GM12878 (cell line): Measurements from ENCODE around the gene TOMM5. TPM values are rescaled to one million over a fixed set of nuclear protein-coding genes. Genes with fewer than 3 reads are reported as not detected.

Experiments used
- BHLHE40 ChIP-seq, 2 experiments: fragments of 450-650 bp in 1 of 2; IDR thresholded peaks; 2 replicates each; pipeline ENCODE4 v1.6.1; 2011 to 2017; ENCODE audit warnings: low read depth in 2 of 2, borderline replicate concordance in 1 of 2, improper control_type of control experiment in 1 of 2, low read length in 1 of 2, mild to moderate bottlenecking in 1 of 2
- IKZF1 ChIP-seq: fragments of 450-650 bp; conservative IDR thresholded peaks from 2 replicates; pipeline ENCODE4 v1.6.1; 2017; ENCODE audit warnings: antibody characterized with exemption, mild to moderate bottlenecking
- MEF2B ChIP-seq: fragments of 450-650 bp; IDR thresholded peaks from 2 replicates; pipeline ENCODE4 v1.6.1; 2018; ENCODE audit warnings: mild to moderate bottlenecking, moderate library complexity; ENCODE audit not compliant: partially characterized antibody, poor library complexity, severe bottlenecking
- NBN ChIP-seq: fragments of 450-650 bp; IDR thresholded peaks from 2 replicates; pipeline ENCODE4 v1.6.1; 2016
- NR2C1 ChIP-seq: fragments of 450-650 bp; IDR thresholded peaks from 2 replicates; pipeline ENCODE4 v1.6.1; 2017; ENCODE audit warnings: antibody characterized with exemption, mild to moderate bottlenecking, moderate library complexity
- NRF1 ChIP-seq: conservative IDR thresholded peaks from 2 replicates; pipeline ENCODE4 v1.6.1; 2011; ENCODE audit warnings: mild to moderate bottlenecking, low read depth, low read length, improper control_type of control experiment
- POLR2A ChIP-seq: IDR thresholded peaks from 2 replicates; pipeline ENCODE4 v1.6.1; 2011; ENCODE audit warnings: low read depth, mild to moderate bottlenecking, low read length
- RAD51 ChIP-seq: fragments of 450-650 bp; IDR thresholded peaks from 2 replicates; pipeline ENCODE4 v1.6.1; 2016; ENCODE audit warnings: moderate library complexity, mild to moderate bottlenecking, inconsistent platforms
- SIX5 ChIP-seq: IDR thresholded peaks from 2 replicates; pipeline ENCODE4 v1.6.1; 2011; ENCODE audit warnings: mild to moderate bottlenecking, low read depth, low read length, moderate library complexity; ENCODE audit not compliant: severe bottlenecking
- TAF1 ChIP-seq: IDR thresholded peaks from 2 replicates; pipeline ENCODE4 v1.6.1; 2011; ENCODE audit warnings: mild to moderate bottlenecking, low read depth, low read length, borderline replicate concordance
- YY1 ChIP-seq: IDR thresholded peaks from 2 replicates; pipeline ENCODE4 v1.6.1; 2011; ENCODE audit warnings: low read depth, mild to moderate bottlenecking, low read length
- polyA plus RNA-seq, 11 experiments: library from polyadenylated mRNA; depleted of rRNA in 4 of 11; unstranded in 6 of 11; stranded (reverse) in 5 of 11; fragments of >200 nt; fragmentation: Nextera tagmentation in 4 of 11; fragmentation: Illumina TruSeq in 1 of 11; extraction: Ambion mirVana in 4 of 11; extraction: Trizol in 1 of 11; gene quantifications; 1 replicate in 1 of 11; 2 replicates in 10 of 11; pipeline versions ENCODE4 v1.2.1 to v1.2.3, GENCODE V29; 2011 to 2016; ENCODE audit warnings: inconsistent platforms in 2 of 11, missing spikeins in 2 of 11, low read depth in 1 of 11
- total RNA-seq, 4 experiments: library from RNA; depleted of rRNA in 3 of 4; stranded (reverse); fragments of >200 nt in 3 of 4; fragmentation: Illumina TruSeq in 1 of 4; extraction: Trizol in 1 of 4; gene quantifications; 2 replicates each; pipeline versions ENCODE4 v1.2.1 to v1.2.3, GENCODE V29; 2013 to 2021
- TF ChIP-seq, protein P1 (sequence below): IDR thresholded peaks from 2 replicates; pipeline ENCODE4 v1.6.1; 2012; ENCODE audit warnings: low read depth, low read length, improper control_type of control experiment
- TF ChIP-seq, protein P2 (sequence below): IDR thresholded peaks from 2 replicates; pipeline ENCODE4 v1.6.1; 2012; ENCODE audit warnings: low read depth, low read length, improper control_type of control experiment
- TF ChIP-seq, protein P3 (sequence below): fragments of 150-350 bp; IDR thresholded peaks from 2 replicates; pipeline ENCODE4 v1.6.1; 2016; ENCODE audit warnings: low read depth, low read length
- TF ChIP-seq, protein P4 (sequence below), 3 experiments: IDR thresholded peaks in 2 of 3; conservative IDR thresholded peaks in 1 of 3; 2 replicates each; pipeline ENCODE4 v1.5.1; 2011; ENCODE audit warnings: low read depth in 3 of 3, low read length in 3 of 3, mild to moderate bottlenecking in 3 of 3, control low read depth in 2 of 3, moderate library complexity in 2 of 3, inconsistent platforms in 1 of 3, mixed read lengths in 1 of 3; ENCODE audit not compliant: control insufficient read depth in 2 of 3, insufficient read depth in 1 of 3; ENCODE audit errors: extremely low read depth in 1 of 3
- TF ChIP-seq, protein P5 (sequence below): fragments of 450-650 bp; formaldehyde crosslinking; IDR thresholded peaks from 2 replicates; pipeline ENCODE4 v1.4.0; 2022; ENCODE audit warnings: mild to moderate bottlenecking, moderate library complexity

The TOMM5 gene
- total and polyA plus RNA-seq, 10 of the 15 experiments (the other 5 are each of a cell fraction or from before 2014, with no cell fraction given), result 152 to 1,143 (median 351) TPM

DNA sequence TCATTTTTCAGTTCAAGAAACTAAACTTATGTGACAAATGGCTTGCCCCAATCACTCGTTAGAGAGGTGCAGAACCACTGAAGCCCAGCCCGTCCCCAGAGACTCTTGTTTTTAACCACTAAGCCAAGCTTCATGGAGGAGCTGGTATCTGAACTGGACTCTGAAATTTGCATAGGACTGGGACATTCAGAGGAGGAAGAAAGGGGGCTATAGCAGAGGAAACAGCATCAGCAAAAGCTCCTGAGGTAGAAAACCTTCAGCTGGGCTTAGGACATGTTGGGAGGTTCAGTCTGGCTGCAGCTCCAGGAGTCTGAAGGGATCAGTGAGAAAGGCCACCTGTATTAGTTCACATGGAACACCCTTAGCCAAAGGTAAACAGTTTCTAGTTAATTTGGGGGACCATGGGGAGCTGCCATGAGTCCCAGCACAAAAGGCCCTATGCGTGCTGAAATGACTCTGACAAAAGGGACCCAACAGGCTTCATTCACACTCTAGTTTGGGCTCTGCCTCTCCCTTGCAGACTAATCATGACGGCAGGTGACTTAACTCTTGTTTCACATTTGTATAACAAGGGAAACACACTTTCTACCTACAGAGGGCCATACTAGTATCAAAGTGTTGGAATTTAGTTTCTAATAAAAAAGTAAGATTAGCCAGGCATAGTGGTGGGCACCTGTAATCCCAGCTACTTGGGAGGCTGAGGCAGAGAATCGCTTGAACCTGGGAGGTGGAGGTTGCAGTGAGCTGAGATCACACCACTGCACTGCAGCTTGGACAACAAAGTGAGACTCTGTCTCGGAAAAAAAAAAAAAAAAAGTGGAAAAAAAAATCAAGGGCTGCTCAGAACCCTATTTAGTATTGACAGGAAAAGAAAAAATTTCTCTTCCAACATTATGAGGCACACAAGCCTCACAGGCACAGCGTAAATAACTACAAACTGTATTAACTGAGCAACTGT is 26.5 kb downstream of the TOMM5 start (continued):
- TF ChIP-seq NR2C1 (no peak), TAF1 (no peak; the same call in 1 of the 2 replicates), MEF2B (peak; percentile 84), POLR2A (peak; percentile 54), RAD51 (no peak), NBN (no peak), BHLHE40 (IDR thresholded peaks at IDR 0.05; ENCODE audit: borderline replicate concordance in 1 of 2, low read depth in 2 of 2, low read length in 1 of 2) (no peak; a peak in 1 of 4 replicates), SIX5 (no peak), IKZF1 (no peak), NRF1 (no peak), YY1 (no peak)
- TF ChIP-seq, protein P1, sequence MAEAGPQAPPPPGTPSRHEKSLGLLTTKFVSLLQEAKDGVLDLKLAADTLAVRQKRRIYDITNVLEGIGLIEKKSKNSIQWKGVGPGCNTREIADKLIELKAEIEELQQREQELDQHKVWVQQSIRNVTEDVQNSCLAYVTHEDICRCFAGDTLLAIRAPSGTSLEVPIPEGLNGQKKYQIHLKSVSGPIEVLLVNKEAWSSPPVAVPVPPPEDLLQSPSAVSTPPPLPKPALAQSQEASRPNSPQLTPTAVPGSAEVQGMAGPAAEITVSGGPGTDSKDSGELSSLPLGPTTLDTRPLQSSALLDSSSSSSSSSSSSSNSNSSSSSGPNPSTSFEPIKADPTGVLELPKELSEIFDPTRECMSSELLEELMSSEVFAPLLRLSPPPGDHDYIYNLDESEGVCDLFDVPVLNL, result no peak
- TF ChIP-seq, protein P2, sequence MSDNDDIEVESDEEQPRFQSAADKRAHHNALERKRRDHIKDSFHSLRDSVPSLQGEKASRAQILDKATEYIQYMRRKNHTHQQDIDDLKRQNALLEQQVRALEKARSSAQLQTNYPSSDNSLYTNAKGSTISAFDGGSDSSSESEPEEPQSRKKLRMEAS, result no peak
- TF ChIP-seq, protein P3, sequence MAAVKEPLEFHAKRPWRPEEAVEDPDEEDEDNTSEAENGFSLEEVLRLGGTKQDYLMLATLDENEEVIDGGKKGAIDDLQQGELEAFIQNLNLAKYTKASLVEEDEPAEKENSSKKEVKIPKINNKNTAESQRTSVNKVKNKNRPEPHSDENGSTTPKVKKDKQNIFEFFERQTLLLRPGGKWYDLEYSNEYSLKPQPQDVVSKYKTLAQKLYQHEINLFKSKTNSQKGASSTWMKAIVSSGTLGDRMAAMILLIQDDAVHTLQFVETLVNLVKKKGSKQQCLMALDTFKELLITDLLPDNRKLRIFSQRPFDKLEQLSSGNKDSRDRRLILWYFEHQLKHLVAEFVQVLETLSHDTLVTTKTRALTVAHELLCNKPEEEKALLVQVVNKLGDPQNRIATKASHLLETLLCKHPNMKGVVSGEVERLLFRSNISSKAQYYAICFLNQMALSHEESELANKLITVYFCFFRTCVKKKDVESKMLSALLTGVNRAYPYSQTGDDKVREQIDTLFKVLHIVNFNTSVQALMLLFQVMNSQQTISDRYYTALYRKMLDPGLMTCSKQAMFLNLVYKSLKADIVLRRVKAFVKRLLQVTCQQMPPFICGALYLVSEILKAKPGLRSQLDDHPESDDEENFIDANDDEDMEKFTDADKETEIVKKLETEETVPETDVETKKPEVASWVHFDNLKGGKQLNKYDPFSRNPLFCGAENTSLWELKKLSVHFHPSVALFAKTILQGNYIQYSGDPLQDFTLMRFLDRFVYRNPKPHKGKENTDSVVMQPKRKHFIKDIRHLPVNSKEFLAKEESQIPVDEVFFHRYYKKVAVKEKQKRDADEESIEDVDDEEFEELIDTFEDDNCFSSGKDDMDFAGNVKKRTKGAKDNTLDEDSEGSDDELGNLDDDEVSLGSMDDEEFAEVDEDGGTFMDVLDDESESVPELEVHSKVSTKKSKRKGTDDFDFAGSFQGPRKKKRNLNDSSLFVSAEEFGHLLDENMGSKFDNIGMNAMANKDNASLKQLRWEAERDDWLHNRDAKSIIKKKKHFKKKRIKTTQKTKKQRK, result no peak
- TF ChIP-seq, protein P4, sequence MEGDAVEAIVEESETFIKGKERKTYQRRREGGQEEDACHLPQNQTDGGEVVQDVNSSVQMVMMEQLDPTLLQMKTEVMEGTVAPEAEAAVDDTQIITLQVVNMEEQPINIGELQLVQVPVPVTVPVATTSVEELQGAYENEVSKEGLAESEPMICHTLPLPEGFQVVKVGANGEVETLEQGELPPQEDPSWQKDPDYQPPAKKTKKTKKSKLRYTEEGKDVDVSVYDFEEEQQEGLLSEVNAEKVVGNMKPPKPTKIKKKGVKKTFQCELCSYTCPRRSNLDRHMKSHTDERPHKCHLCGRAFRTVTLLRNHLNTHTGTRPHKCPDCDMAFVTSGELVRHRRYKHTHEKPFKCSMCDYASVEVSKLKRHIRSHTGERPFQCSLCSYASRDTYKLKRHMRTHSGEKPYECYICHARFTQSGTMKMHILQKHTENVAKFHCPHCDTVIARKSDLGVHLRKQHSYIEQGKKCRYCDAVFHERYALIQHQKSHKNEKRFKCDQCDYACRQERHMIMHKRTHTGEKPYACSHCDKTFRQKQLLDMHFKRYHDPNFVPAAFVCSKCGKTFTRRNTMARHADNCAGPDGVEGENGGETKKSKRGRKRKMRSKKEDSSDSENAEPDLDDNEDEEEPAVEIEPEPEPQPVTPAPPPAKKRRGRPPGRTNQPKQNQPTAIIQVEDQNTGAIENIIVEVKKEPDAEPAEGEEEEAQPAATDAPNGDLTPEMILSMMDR (IDR thresholded peaks at IDR 0.05 in 2 of 3, conservative IDR thresholded peaks at IDR 0.05 in 1 of 3; ENCODE audit: control insufficient read depth in 2 of 3, extremely low read depth in 1 of 3, insufficient read depth in 1 of 3, low read depth in 3 of 3, low read length in 3 of 3), result no peak
- TF ChIP-seq, protein P5, sequence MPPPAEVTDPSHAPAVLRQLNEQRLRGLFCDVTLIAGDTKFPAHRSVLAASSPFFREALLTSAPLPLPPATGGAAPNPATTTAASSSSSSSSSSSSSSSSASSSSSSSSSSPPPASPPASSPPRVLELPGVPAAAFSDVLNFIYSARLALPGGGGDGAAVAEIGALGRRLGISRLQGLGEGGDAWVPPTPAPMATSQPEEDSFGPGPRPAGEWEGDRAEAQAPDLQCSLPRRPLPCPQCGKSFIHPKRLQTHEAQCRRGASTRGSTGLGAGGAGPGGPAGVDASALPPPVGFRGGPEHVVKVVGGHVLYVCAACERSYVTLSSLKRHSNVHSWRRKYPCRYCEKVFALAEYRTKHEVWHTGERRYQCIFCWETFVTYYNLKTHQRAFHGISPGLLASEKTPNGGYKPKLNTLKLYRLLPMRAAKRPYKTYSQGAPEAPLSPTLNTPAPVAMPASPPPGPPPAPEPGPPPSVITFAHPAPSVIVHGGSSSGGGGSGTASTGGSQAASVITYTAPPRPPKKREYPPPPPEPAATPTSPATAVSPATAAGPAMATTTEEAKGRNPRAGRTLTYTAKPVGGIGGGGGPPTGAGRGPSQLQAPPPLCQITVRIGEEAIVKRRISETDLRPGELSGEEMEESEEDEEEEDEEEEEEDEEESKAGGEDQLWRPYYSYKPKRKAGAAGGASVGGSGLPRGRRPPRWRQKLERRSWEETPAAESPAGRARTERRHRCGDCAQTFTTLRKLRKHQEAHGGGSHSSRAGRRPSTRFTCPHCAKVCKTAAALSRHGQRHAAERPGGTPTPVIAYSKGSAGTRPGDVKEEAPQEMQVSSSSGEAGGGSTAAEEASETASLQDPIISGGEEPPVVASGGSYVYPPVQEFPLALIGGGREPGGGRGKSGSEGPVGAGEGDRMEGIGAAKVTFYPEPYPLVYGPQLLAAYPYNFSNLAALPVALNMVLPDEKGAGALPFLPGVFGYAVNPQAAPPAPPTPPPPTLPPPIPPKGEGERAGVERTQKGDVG (CRISPR knock-in tag), result no peak
